ENCODE data around the gene TRIM7.

GRCh38 chr5:181233088-181233800 lies 28.2 kb upstream of the TRIM7 start:
- no peak for TF ChIP-seq CTCF (conservative IDR thresholded peaks at IDR 0.05; ENCODE audit: low read depth, low read length)
- no peak for TF ChIP-seq EZH2phosphoT487 (IDR thresholded peaks at IDR 0.05; ENCODE audit: borderline replicate concordance, low read length)
- no peak for TF ChIP-seq EZH2 (IDR thresholded peaks at IDR 0.05; ENCODE audit: low read length, unreplicated experiment)
